ENCODE measurements around the gene F5. TPM values are rescaled to one million over a fixed set of nuclear protein-coding genes. Genes with fewer than 3 reads are reported as not detected.

Gene F5
- total and polyA plus RNA-seq, 2 experiments from 2014 or later, result 20.4 to 24.0 TPM

GRCh38 chr1:169474302-169474995 lies 111.8 kb downstream of the F5 start:
- no peak for DNase-seq (ENCODE audit: low spot score)
- Histone ChIP-seq H3K4me2 (no peak overlapping the region), H3K27ac (no peak overlapping the region), H3K9me3 (ENCODE audit: low read depth) (no peaks in the 10 kb centered on the region), H2AFZ (no peak overlapping the region), H3K79me2 (peaks cover 62% of the 10 kb centered on the region), H3K9me2 (replicated peaks; ENCODE audit: insufficient read depth) (no peaks in the 10 kb centered on the region), H3K36me3 (replicated peaks; ENCODE audit: insufficient read depth, low read depth) (no peaks in the 10 kb centered on the region), H4K20me1 (ENCODE audit: insufficient read depth, poor library complexity, severe bottlenecking) (peaks cover 26% of the 10 kb centered on the region), H3K27me3 (no peaks in the 10 kb centered on the region), H3K4me1 (ENCODE audit: insufficient read depth) (peaks cover 4% of the 10 kb centered on the region), H3K4me3 (no peak overlapping the region)
- TF ChIP-seq EZH2 (IDR thresholded peaks at IDR 0.05; ENCODE audit: borderline replicate concordance) (no peak), EZH2phosphoT487 (IDR thresholded peaks at IDR 0.05; ENCODE audit: low read depth, severe bottlenecking, unreplicated experiment) (no peak)
- TF ChIP-seq, protein P1, sequence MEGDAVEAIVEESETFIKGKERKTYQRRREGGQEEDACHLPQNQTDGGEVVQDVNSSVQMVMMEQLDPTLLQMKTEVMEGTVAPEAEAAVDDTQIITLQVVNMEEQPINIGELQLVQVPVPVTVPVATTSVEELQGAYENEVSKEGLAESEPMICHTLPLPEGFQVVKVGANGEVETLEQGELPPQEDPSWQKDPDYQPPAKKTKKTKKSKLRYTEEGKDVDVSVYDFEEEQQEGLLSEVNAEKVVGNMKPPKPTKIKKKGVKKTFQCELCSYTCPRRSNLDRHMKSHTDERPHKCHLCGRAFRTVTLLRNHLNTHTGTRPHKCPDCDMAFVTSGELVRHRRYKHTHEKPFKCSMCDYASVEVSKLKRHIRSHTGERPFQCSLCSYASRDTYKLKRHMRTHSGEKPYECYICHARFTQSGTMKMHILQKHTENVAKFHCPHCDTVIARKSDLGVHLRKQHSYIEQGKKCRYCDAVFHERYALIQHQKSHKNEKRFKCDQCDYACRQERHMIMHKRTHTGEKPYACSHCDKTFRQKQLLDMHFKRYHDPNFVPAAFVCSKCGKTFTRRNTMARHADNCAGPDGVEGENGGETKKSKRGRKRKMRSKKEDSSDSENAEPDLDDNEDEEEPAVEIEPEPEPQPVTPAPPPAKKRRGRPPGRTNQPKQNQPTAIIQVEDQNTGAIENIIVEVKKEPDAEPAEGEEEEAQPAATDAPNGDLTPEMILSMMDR (IDR thresholded peaks at IDR 0.05; ENCODE audit: poor library complexity), result no peak
- WGBS (ENCODE audit: low lambda C conversion rate, missing lambda C conversion rate), result 75% methylated on average over 1 of the region's 1 CpG

DNA sequence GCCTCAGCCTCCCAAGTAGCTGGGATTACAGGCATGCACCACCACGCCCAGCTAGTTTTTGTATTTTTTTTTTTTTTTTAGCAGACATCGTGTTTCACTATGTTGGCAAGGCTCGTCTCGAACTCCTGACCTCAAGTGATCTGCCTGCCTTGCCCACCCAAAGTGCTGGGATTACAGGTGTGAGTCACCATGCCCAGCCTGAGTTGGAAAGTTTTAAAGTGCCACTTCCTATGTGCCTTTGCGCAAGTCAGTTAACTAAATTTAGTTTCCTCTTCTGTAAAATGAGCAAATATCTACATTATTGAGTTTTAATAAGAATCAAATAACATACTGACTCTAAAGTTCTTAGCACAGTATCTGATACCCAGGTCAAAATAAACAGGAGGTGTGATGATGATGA lies 112.9 kb downstream of the F5 start:
- Histone ChIP-seq H3K27ac (no peak overlapping the region), H3K79me2 (peaks cover 51% of the 10 kb centered on the region), H3K9me3 (ENCODE audit: low read depth) (no peaks in the 10 kb centered on the region), H4K20me1 (ENCODE audit: insufficient read depth, poor library complexity, severe bottlenecking) (peaks cover 17% of the 10 kb centered on the region), H3K4me1 (ENCODE audit: insufficient read depth) (no peaks in the 10 kb centered on the region), H2AFZ (no peak overlapping the region), H3K4me3 (no peak overlapping the region), H3K27me3 (no peaks in the 10 kb centered on the region), H3K4me2 (no peak overlapping the region), H3K36me3 (replicated peaks; ENCODE audit: insufficient read depth, low read depth) (no peaks in the 10 kb centered on the region), H3K9me2 (replicated peaks; ENCODE audit: insufficient read depth) (no peaks in the 10 kb centered on the region)
- TF ChIP-seq EZH2phosphoT487 (IDR thresholded peaks at IDR 0.05; ENCODE audit: low read depth, severe bottlenecking, unreplicated experiment) (no peak), EZH2 (IDR thresholded peaks at IDR 0.05; ENCODE audit: borderline replicate concordance) (no peak)
- TF ChIP-seq, protein P1 (IDR thresholded peaks at IDR 0.05; ENCODE audit: poor library complexity), result no peak
- DNase-seq (ENCODE audit: low spot score), result no peak
- 98% methylated on average over 5 of the region's 5 CpGs for WGBS (ENCODE audit: low lambda C conversion rate, missing lambda C conversion rate)

DNA sequence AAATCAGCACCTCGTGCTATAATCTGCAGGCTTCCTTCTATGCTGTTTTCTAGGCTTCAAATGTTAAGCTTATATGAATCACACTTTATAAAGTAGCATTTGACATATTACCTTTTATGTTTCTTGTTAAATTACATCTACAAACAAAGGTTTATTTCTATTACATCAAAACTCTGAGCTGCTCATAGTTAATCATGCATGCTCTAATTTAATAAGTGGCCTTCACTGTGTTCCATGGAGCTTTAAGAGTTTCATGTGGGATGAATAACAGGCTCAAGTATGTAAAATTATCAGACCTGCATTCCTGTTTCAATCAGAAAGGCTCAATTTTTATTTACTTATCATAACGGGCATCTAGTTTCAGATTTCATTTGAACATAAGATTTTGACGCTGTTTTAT lies 113.5 kb downstream of the F5 start:
- TF ChIP-seq EZH2 (IDR thresholded peaks at IDR 0.05; ENCODE audit: borderline replicate concordance) (no peak), EZH2phosphoT487 (IDR thresholded peaks at IDR 0.05; ENCODE audit: low read depth, severe bottlenecking, unreplicated experiment) (no peak)
- TF ChIP-seq, protein P1 (IDR thresholded peaks at IDR 0.05; ENCODE audit: poor library complexity), result no peak

More for the DNA sequence above, 113.5 kb downstream of the F5 start:
- Histone ChIP-seq H3K4me3 (no peak overlapping the region), H3K9me2 (replicated peaks; ENCODE audit: insufficient read depth) (no peaks in the 10 kb centered on the region), H3K36me3 (replicated peaks; ENCODE audit: insufficient read depth, low read depth) (no peaks in the 10 kb centered on the region), H4K20me1 (ENCODE audit: insufficient read depth, poor library complexity, severe bottlenecking) (peaks cover 12% of the 10 kb centered on the region), H3K27me3 (no peaks in the 10 kb centered on the region), H3K4me1 (ENCODE audit: insufficient read depth) (no peaks in the 10 kb centered on the region), H2AFZ (no peak overlapping the region), H3K4me2 (no peak overlapping the region), H3K9me3 (ENCODE audit: low read depth) (no peaks in the 10 kb centered on the region), H3K27ac (no peak overlapping the region), H3K79me2 (peaks cover 45% of the 10 kb centered on the region)
- no peak for DNase-seq (ENCODE audit: low spot score)
- 89% methylated on average over 3 of the region's 3 CpGs for WGBS (ENCODE audit: low lambda C conversion rate, missing lambda C conversion rate)

All from hepatocyte (in vitro differentiated cells).